NCI-H460 (cell line): ENCODE measurements around the gene SLC5A4. TPM values are rescaled to one million over a fixed set of nuclear protein-coding genes. Genes with fewer than 3 reads are reported as not detected.
A peak's percentile ranks its signal among the peaks of the same experiment; 100 is the strongest.
"Not testable (repeated sequence)": the region's sequence is repeated elsewhere in the genome, so short reads cannot be mapped to it uniquely, and the experiment has no call there.

Source experiments
- DNase-seq: peaks from one replicate; pipeline ENCODE4 v3.0.0-alpha.2; 2016; ENCODE audit warnings: low read depth; ENCODE audit errors: extremely low read depth
- small RNA-seq, 2 experiments: library from RNA; depleted of rRNA; stranded (forward); fragments of <200 nt; gene quantifications; one replicate each; pipeline ENCODE3, GENCODE V24; 2014
- total RNA-seq: library from RNA; depleted of rRNA; stranded (reverse); fragments of >200 nt; shearing (Covaris generic); gene quantifications from 2 replicates; pipeline ENCODE4 v1.2.3, GENCODE V29; 2014; rRNA removed

SLC5A4 gene
- total RNA-seq, 1 experiment from 2014 or later = not detected

DNA sequence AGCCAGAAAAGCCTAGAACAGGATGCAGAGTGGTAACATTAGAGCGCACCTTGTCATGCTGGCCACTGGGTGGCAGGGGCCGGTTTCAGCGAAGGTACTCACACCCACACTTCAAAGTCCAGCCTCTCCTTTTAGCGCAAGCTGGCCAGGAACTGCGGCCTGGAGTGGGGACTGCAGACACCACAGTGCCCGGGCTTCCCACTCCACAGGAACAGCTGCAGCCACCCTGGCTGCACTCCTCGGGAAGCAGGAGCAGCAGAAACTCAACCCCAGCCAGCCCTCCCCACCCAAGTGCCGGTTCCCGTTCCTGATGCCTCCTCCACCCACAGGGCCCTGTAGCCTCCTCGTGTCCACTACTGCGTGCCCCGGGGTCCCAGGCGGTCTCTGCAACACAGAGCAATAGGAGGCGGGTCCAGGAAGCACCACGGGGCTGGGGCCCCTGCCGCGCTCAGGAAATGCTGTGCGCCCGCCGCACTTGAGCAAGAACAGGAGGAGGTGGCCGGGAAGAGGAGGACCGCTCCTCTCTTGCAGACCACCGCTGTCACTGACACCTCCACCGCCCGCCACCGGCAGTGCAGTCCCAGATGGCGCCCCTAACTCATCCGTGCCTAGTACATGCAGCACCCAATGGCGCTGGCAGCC lies 52.5 kb downstream of the SLC5A4 start:
- DNase-seq = peak; percentile 36

DNA sequence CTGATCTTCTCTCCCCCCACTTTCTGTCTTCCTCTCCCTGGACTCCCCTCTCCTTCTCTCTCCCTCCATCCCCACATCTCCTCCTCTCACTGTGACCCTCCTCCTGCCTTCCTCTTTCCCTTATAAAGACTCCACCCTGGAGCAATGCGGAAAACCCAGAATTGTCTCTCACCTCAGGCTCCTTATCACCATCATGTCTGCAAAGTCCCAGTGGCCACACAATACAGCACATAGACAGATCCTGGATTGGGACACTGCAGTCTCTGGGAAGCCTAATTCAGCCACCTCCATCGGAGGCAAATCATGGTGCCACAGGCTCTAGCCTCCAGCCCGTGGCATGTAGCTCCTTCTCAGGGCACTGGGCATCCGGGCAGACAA lies 53.0 kb downstream of the SLC5A4 start:
- no peak for DNase-seq

DNA sequence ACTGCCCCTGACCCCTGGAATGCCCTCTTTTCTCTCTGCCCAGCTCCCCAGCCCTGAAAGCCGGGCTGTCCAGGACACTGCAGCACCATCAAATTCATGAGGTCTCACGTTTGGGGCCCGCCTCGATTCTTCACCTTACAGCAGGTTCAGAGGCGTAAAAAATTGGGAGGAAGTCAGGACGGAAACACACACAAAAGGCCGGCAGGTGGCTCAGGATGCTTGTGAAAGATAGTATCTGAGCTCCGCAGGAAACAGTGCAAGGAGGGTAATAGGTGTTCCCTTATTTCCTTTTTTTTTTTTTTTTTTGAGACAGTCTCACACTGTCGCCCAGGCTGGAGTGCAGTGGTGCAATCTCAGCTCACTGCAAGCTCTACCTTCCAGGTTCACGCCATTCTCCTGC lies 54.4 kb downstream of the SLC5A4 start:
- no peak for DNase-seq

DNA sequence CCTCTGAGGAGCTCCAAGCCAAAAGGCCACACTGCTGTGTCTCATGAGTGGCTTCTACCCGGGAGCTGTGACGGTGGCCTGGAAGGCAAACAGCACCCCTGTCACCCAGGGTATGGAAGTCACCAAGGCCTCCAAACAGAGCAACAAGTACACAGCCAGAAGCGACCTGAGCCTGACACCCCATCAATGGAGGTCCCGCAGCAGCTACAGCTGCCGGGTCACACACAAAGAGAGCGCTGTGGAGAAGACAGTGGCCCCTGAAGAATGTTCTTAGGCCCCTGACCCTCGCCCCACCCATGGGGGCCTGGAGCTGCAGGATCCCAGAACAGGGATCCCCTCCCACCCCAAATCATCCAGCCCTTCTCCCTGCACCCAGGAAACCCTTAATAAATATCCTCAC lies 55.2 kb downstream of the SLC5A4 start:
- DNase-seq = no peak

GRCh38 chr22:32199341-32199740 lies 55.8 kb downstream of the SLC5A4 start:
- no peak for DNase-seq

GRCh38 chr22:32197553-32198226 lies 57.5 kb downstream of the SLC5A4 start:
- not testable (repeated sequence) for DNase-seq

- DNase-seq = not testable (repeated sequence)
Measured at GRCh38 chr22:32195900-32196299, 59.2 kb downstream of the SLC5A4 start.

DNA sequence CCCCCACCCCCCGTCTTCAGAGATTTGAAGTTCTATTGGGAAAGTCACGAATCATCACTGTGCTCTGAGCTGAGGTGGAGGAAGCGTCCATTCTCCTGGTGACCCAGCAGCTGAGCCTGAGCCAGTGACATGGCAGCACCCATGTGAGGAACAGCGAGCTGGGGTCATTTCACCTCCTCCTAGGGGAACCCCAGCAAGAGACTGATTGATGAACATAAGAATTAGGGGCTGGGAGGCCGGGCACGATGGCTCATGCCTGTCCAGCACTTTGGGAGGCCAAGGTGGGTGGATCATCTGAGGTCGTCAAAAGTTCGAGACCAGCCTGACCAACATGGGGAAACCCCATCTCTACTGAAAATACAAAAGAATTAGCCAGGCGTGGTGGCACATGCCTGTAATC lies 61.8 kb downstream of the SLC5A4 start:
- DNase-seq = not testable (repeated sequence)

- DNase-seq = not testable (repeated sequence)
Measured at GRCh38 chr22:32191021-32191420, 64.1 kb downstream of the SLC5A4 start.

- DNase-seq = no peak
Measured at GRCh38 chr22:32185821-32186220, 69.3 kb downstream of the SLC5A4 start.

DNA sequence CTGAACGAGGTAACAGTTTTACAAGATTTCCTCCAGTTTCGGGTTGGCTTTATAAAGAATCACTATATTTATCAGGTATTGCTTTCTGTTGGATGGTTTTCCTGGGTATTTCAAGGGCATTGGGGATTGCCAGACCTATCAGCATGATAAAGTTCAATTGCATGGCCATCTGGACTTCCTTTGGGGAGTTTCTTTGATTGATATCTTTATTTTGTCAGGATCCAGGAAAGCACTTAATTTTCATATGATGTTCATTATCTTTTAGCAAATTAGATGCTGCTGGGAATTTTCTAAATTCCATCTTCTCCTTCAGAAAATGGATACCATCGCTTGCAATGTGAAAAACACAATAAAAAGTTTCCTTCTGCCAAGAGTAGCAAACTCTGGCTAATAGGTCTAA lies 71.5 kb downstream of the SLC5A4 start:
- no peak for DNase-seq

DNA sequence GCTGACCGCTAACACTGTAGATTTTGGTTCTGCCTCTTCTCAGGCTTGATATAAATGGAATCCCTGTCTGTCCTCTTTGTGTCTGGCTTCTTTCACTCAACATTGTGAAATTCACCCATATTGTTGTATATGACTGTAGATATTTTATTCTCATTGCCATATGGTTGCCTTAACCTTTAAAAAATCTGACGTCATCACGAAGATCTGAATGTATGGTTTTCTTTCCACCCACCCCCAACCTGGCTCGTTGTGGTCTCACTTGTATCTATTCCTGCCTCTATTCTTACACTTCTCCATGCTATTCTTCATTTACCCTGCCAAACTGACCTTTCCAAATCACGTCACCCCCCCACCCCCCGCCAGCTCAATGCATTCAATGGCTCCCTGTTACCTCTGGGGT lies 74.1 kb downstream of the SLC5A4 start:
- DNase-seq = no peak

DNA sequence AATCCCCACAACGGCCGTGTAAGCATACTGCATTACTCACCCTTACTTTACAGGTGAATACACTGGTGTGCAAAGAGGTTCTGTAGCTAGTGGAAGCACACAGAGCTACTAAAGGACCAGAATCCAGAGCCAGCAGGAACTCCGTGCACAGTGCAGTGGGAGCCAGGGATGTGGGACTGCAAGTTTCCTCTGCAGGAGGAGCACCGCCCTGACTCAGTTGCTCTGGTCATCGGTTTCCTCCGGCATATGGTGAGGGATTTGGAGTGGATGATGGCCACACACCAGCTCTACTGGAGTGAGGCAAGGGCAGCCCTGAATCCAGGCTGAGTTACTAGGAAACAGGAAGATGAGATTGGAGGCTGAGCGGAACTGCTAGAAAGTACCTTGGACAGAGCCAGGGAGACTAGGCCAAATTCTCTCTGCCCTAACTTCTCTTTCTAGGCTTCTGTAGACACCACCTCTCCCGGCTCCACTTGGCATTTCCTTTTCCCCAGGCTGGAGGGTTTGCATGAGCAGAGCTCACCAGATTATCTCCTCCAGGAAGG lies 77.9 kb downstream of the SLC5A4 start:
- no peak for DNase-seq

DNA sequence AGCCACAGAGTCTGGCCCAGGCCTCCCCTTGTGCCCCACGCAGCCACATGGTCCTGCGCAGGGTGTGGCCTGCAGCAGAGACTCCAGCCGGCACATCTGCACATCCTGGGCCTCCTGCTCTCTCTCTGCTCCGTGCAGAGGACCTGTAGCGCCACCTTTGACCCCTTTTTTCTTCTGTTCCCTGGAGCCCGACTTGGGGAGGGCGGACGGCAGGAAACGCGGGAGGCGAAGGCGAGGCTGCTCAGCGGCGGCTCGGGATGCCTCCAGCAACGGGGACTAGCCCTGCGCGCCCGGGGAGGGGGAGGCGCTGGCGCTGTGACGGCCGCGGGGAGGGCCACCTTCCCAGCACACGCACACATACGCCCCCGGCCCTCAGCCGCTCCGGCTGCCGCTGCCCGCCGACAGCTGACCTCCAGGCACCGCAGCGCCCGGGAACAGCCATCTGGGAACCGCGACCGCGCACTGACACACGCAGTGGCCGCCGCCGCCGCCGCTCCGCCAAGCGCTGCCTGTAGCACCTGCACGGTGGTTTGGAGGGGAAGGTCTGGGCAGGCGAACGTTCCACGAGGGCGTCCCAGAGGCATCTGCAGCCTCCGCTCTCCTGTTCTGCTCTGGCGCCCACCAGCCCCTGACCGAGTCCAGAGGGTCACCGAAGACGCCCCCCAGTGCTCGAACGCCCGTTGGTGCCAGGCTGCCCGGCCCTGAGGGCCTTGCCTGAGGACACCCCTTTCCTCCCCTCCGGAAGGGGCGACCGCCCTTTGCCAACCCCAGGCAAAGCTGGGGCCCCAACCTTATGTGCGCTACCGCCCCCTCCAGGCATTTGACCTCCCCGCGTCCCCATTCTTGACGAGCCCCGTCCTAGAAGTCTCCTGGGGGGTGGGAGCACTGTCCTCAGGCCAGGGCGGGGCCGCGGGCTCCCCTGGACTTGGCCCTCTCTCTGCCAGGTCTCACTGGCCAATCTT lies 79.2 kb downstream of the SLC5A4 start:
- DNase-seq = no peak

GRCh38 chr22:32175115-32175514 lies 80.0 kb downstream of the SLC5A4 start:
- DNase-seq = no peak

Small RNAs within 50 kb of the gene (small RNA-seq; reads per million reads assigned to genes)
- 0 reads per million in 2 experiments for gene RF02171

Other genes with a start within 250 kb of the SLC5A4 start
- gene SLC5A1, start 212.1 kb downstream of the SLC5A4 start, total RNA-seq = not detected in 2 replicates
- not detected in 2 replicates for gene C22orf42, start 96.0 kb downstream of the SLC5A4 start, total RNA-seq
- gene RFPL2, start 50.3 kb downstream of the SLC5A4 start, total RNA-seq = 0.30 and 0.63 TPM in 2 replicates
- gene RFPL3, start 102.5 kb upstream of the SLC5A4 start, total RNA-seq = not detected in 2 replicates
- gene RTCB, start 156.9 kb upstream of the SLC5A4 start, total RNA-seq = 75.7 and 76.9 TPM in 2 replicates
- gene BPIFC, start 209.1 kb upstream of the SLC5A4 start, total RNA-seq = not detected in 2 replicates
- 70.5 and 77.6 TPM in 2 replicates for gene FBXO7, start 219.5 kb upstream of the SLC5A4 start, total RNA-seq